K562 (cell line): Measurements from ENCODE around the gene CCNL2. TPM values are rescaled to one million over a fixed set of nuclear protein-coding genes. Genes with fewer than 3 reads are reported as not detected.

Experiments used
- ATAC-seq: fragments of 200-7000 bp; cut with Tn5 transposase; 3 replicates; pipeline ENCODE4 v1.9.1; 2020; ENCODE audit warnings: moderate library complexity
- BruUV-seq: library from RNA; stranded (reverse); fragments of 400-500 nt; replicated peaks from 2 replicates; lab custom pipeline; 2021; lab: Mats Ljungman, UMichigan
- CTCF ChIA-PET: fragments of 300-600 bp; formaldehyde crosslinking; extraction: SDS; loops from one replicate; lab custom pipeline; 2021; ENCODE audit warnings: low intra/inter-chr PET ratio; lab: Yijun Ruan, JAX
- POLR2A ChIA-PET: fragments of 300-600, 350-650 bp; sonication (Branson Sonifier 250); formaldehyde crosslinking; extraction: SDS; loops from one replicate; lab custom pipeline; 2021; ENCODE audit warnings: antibody characterized with exemption, inconsistent platforms; lab: Yijun Ruan, JAX
- DNase-seq, 4 experiments: peaks; one replicate each; pipeline versions ENCODE4 v3.0.0 to v3.0.0-alpha.2; 2011 to 2018; ENCODE audit warnings: low spot score in 3 of 4, mixed read lengths in 3 of 4; ENCODE audit errors: extremely low read depth in 1 of 4
- FAIRE-seq: peaks from 2 replicates; lab custom pipeline; 2011; peaks lifted over from hg19 to GRCh38; lab: Jason Lieb, UNC
- H2AFZ ChIP-seq: 2 replicates; pipeline ENCODE4 v1.6.0; 2011; ENCODE audit warnings: low read depth, low read length, control low read depth, inconsistent platforms
- H3K27ac ChIP-seq: fragments of 200-600 bp; 3 replicates; pipeline ENCODE4 v1.8.0; 2011; ENCODE audit warnings: low read depth, mild to moderate bottlenecking, control low read depth, inconsistent platforms, low read length, moderate library complexity, mixed read lengths; ENCODE audit errors: extremely low read depth
- H3K27me3 ChIP-seq, 2 experiments: fragments of 300-600 bp in 1 of 2; 2 replicates in 1 of 2; 3 replicates in 1 of 2; pipeline versions ENCODE4 v1.6.0 to v1.8.0; 2011; ENCODE audit warnings: inconsistent platforms in 2 of 2, low read length in 2 of 2, mild to moderate bottlenecking in 1 of 2, mixed read lengths in 1 of 2, moderate library complexity in 1 of 2; ENCODE audit not compliant: control insufficient read depth in 2 of 2, insufficient read depth in 2 of 2
- H3K36me3 ChIP-seq: fragments of 300-600 bp; 3 replicates; pipeline ENCODE4 v1.8.0; 2011; ENCODE audit warnings: mild to moderate bottlenecking, low read length, inconsistent platforms; ENCODE audit not compliant: control insufficient read depth, insufficient read depth
- H3K4me1 ChIP-seq, 2 experiments: fragments of 200-600 bp in 1 of 2; replicated peaks in 1 of 2; 2 replicates in 1 of 2; 3 replicates in 1 of 2; pipeline versions ENCODE4 v1.5.1 to v1.8.0; 2011; ENCODE audit warnings: inconsistent platforms in 2 of 2, low read length in 2 of 2, mild to moderate bottlenecking in 1 of 2, mixed read lengths in 1 of 2, moderate library complexity in 1 of 2; ENCODE audit not compliant: control insufficient read depth in 2 of 2, insufficient read depth in 2 of 2
- H3K4me2 ChIP-seq: 2 replicates; pipeline ENCODE4 v1.6.1; 2011; ENCODE audit warnings: low read length, control low read depth, inconsistent platforms, mixed read lengths; ENCODE audit not compliant: insufficient read depth
- H3K4me3 ChIP-seq: fragments of 200-600 bp; sonication (generic), shearing (Covaris generic); 2 replicates; pipeline ENCODE4 v1.5.1; 2016; ENCODE audit warnings: control low read depth, inconsistent platforms
- H3K79me2 ChIP-seq: fragments of 200-600 bp; 3 replicates; pipeline ENCODE4 v1.8.0; 2011; ENCODE audit warnings: low read length, inconsistent platforms; ENCODE audit not compliant: control insufficient read depth, insufficient read depth
- H3K9ac ChIP-seq, 2 experiments: 2 replicates each; pipeline versions ENCODE4 v1.6.0 to v1.6.1; 2011; ENCODE audit warnings: low read depth in 2 of 2, low read length in 2 of 2, control low read depth in 1 of 2, inconsistent platforms in 1 of 2, mild to moderate bottlenecking in 1 of 2, mixed read lengths in 1 of 2; ENCODE audit not compliant: insufficient read depth in 1 of 2
- H3K9me1 ChIP-seq: one replicate; pipeline ENCODE4 v1.6.0; 2011; ENCODE audit warnings: inconsistent platforms, mild to moderate bottlenecking, low read length, moderate library complexity; ENCODE audit not compliant: control insufficient read depth, insufficient read depth
- H3K9me3 ChIP-seq: replicated peaks from 2 replicates; pipeline ENCODE4 v1.5.1; 2011; ENCODE audit warnings: low read depth, low read length, inconsistent platforms; ENCODE audit not compliant: control insufficient read depth, insufficient read depth
- H4K20me1 ChIP-seq: replicated peaks from 2 replicates; pipeline ENCODE4 v1.6.1; 2011; ENCODE audit warnings: low read length, inconsistent platforms, mixed read lengths; ENCODE audit not compliant: control insufficient read depth, insufficient read depth
- BCOR ChIP-seq: fragments of 450-650 bp; IDR thresholded peaks from 2 replicates; pipeline ENCODE4 v1.6.1; 2016
- CREBBP ChIP-seq: IDR thresholded peaks from one replicate; pipeline ENCODE4 v1.6.1; 2012; ENCODE audit warnings: low read depth, mild to moderate bottlenecking, control low read depth, inconsistent platforms, low read length
- E2F3 ChIP-seq: fragments of 250-450 bp; sonication (Bioruptor Pico); IDR thresholded peaks from 2 replicates; pipeline ENCODE4 v1.4.0; 2020; ENCODE audit warnings: mild to moderate bottlenecking
- ELF1 ChIP-seq: fragments of 200-800 bp; sonication (Bioruptor generic); IDR thresholded peaks from 2 replicates; pipeline ENCODE4 v1.6.1; 2016; ENCODE audit warnings: missing genetic modification characterization, missing compliant biosample characterization
- KDM1A ChIP-seq, 2 experiments: fragments of 450-650 bp; IDR thresholded peaks; 2 replicates each; pipeline ENCODE4 v1.6.1; 2016; ENCODE audit warnings: mild to moderate bottlenecking in 2 of 2
- ZNF3 ChIP-seq: fragments of 250-450 bp; sonication (Bioruptor Pico); IDR thresholded peaks from 2 replicates; pipeline ENCODE4 v1.5.0; 2021; ENCODE audit warnings: mild to moderate bottlenecking, moderate library complexity
- WGBS: fragments of 100-300 bp; shearing (Covaris generic); methylation state at CpG from one replicate; pipeline ENCODE4 v1.1.6; 2016; ENCODE audit warnings: low coverage, mixed read lengths; ENCODE audit not compliant: insufficient coverage; ENCODE audit errors: missing lambda C conversion rate; 5-methylcytosine and 5-hydroxymethylcytosine counted together
- in situ Hi-C: fragments of 300-500 bp; cut with MboI; formaldehyde crosslinking; loops from 4 replicates; pipeline ENCODE4 v1.15.0; 2018; ENCODE audit warnings: inconsistent platforms, mixed read lengths
- intact Hi-C: fragments of 100-400 bp; cut with micrococcal nuclease; formaldehyde crosslinking; loops from 2 replicates; pipeline ENCODE4 v1.14.2; 2022
- polyA plus RNA-seq, 8 experiments: library from polyadenylated mRNA; depleted of rRNA in 4 of 8; stranded (reverse) in 5 of 8; unstranded in 3 of 8; fragments of >200 nt; fragmentation: Nextera tagmentation in 2 of 8; fragmentation: Illumina TruSeq in 1 of 8; extraction: Ambion mirVana in 2 of 8; extraction: Trizol in 1 of 8; gene quantifications; 2 replicates each; pipeline versions ENCODE4 v1.2.1 to v1.2.3, GENCODE V29; 2011 to 2014; ENCODE audit warnings: inconsistent platforms in 1 of 8, missing spikeins in 1 of 8
- total RNA-seq, 7 experiments: library from RNA; depleted of rRNA in 6 of 7; stranded (reverse); fragments of >200 nt in 6 of 7; fragmentation: Illumina TruSeq in 2 of 7; extraction: Trizol in 2 of 7; gene quantifications; 2 replicates each; pipeline versions ENCODE4 v1.2.1 to v1.2.3, GENCODE V29; 2011 to 2021; ENCODE audit warnings: low replicate concordance in 1 of 7

CCNL2 gene
- total and polyA plus RNA-seq, 9 of the 15 experiments (the other 6 are each of a cell fraction or from before 2014, with no cell fraction given) = 2.8 to 287 (median 94.5) TPM

DNA sequence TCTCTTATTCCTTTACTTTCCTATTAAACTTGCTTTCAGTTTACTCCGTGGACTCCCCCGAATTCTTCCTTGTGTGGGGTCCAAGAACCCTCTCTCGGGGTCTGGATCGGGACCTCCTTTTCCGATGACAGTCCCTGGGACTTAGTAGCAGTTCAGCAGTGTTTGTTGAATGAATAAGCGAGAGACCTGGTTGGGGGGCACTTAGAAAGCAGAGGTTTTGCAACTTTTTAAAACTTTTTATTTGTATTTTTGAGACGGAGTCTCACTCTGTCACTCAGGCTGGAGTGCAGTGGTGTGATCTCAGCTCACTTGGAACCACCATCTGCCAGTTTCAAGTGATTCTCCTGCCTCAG, 24.1 kb upstream of the CCNL2 start:
- no peak for FAIRE-seq
- Histone ChIP-seq H3K27me3 (no peaks in the 10 kb centered on the region), H3K4me3 (no peak overlapping the region), H4K20me1 (no peaks in the 10 kb centered on the region), H3K36me3 (no peaks in the 10 kb centered on the region), H3K4me2 (peak overlapping the region; percentile 22; the same call in 1 of the 2 replicates), H3K4me1 (peaks cover 3 to 49% of the 10 kb centered on the region in 2 experiments; a peak in 4 of 5 replicates), H3K9ac (no peak overlapping the region; a peak in 1 of 4 replicates), H3K9me1 (no peaks in the 10 kb centered on the region), H3K27ac (no peak overlapping the region), H3K9me3 (no peaks in the 10 kb centered on the region), H2AFZ (peak overlapping the region; percentile 41; the same call in 1 of the 2 replicates), H3K79me2 (no peaks in the 10 kb centered on the region)
- ChIA-PET CTCF (no interaction called here), POLR2A (interaction anchor here (1.1 to 1.4 kb wide), 2 partner anchors 11 to 31 kb away, joined by 4 to 5 read pairs; no protein-coding TSS in a partner anchor)
- intact Hi-C loops (no loop called here), in situ Hi-C loops (no loop called here)
- no TSS peak for BruUV-seq
- DNase-seq = no peak
- TF ChIP-seq KDM1A (IDR thresholded peaks at IDR 0.05) (peak in 1 of 2 experiments; percentile 35; a peak in 1 of 4 replicates), BCOR (peak; percentile 41; the same call in 1 of the 2 replicates), ELF1 (tag) (peak; percentile 9; the same call in 1 of the 2 replicates), E2F3 (CRISPR knock-in tag) (no peak), CREBBP (no peak), ZNF3 (CRISPR knock-in tag) (peak; percentile 97)
- WGBS = 42% methylated on average over 7 of the region's 7 CpGs
- no peak for ATAC-seq
